Lower leg skin (tissue), 3 donors: ENCODE data around the gene PPP1R13B.

Experiments
- CTCF ChIP-seq, 3 donors: fragments of 450-650 bp; IDR thresholded peaks; one replicate each; pipeline ENCODE4 v1.5.1; 2016; ENCODE audit warnings: antibody characterized with exemption in 3 of 3, mild to moderate bottlenecking in 3 of 3, moderate library complexity in 2 of 3
- POLR2A ChIP-seq, 2 donors: fragments of 450-650 bp; IDR thresholded peaks; one replicate each; pipeline ENCODE4 v1.6.1; 2016 to 2017; ENCODE audit warnings: antibody characterized with exemption in 2 of 2, mild to moderate bottlenecking in 1 of 2, moderate library complexity in 1 of 2

GRCh38 chr14:103744621-103745395 lies 102.6 kb downstream of the PPP1R13B start:
- TF ChIP-seq CTCF (IDR thresholded peaks at IDR 0.05): no peak
- no peak for TF ChIP-seq POLR2A (IDR thresholded peaks at IDR 0.05)
